ENCODE data around the gene CDC40.
"Not testable (repeated sequence)": the region's sequence is repeated elsewhere in the genome, so short reads cannot be mapped to it uniquely, and the experiment has no call there.

The CDC40 gene

GRCh38 chr6:110195639-110196038 is 15.4 kb downstream of the CDC40 start:
- no peak overlapping the region for H3K4me3 ChIP-seq (ENCODE audit: low read length)
- no peak for DNase-seq (ENCODE audit: low read depth, low spot score)

GRCh38 chr6:110196874-110197273 is 16.6 kb downstream of the CDC40 start:
- H3K4me3 ChIP-seq (ENCODE audit: low read length) = no peak overlapping the region
- no peak for DNase-seq (ENCODE audit: low read depth, low spot score)

- no peak overlapping the region for H3K4me3 ChIP-seq (ENCODE audit: low read length)
- DNase-seq (ENCODE audit: low read depth, low spot score) = no peak
These were observed 18.3 kb downstream of the CDC40 start for GRCh38 chr6:110198561-110198960.

- DNase-seq (ENCODE audit: low read depth, low spot score) = no peak
- H3K4me3 ChIP-seq (ENCODE audit: low read length) = no peak overlapping the region
These were observed 21.1 kb downstream of the CDC40 start for GRCh38 chr6:110201151-110201884.

GRCh38 chr6:110207652-110208051 is 27.4 kb downstream of the CDC40 start:
- H3K4me3 ChIP-seq (ENCODE audit: low read length) = no peak overlapping the region
- DNase-seq (ENCODE audit: low read depth, low spot score) = no peak

GRCh38 chr6:110211753-110212152 is 31.5 kb downstream of the CDC40 start:
- no peak for DNase-seq (ENCODE audit: low read depth, low spot score)
- no peak overlapping the region for H3K4me3 ChIP-seq (ENCODE audit: low read length)

GRCh38 chr6:110214338-110214737 is 34.1 kb downstream of the CDC40 start:
- H3K4me3 ChIP-seq (ENCODE audit: low read length) = no peak overlapping the region
- DNase-seq (ENCODE audit: low read depth, low spot score) = no peak

- no peak overlapping the region for H3K4me3 ChIP-seq (ENCODE audit: low read length)
- DNase-seq (ENCODE audit: low read depth, low spot score) = no peak
These were observed 35.9 kb downstream of the CDC40 start for GRCh38 chr6:110216140-110216539.

GRCh38 chr6:110217266-110217665 is 37.0 kb downstream of the CDC40 start:
- H3K4me3 ChIP-seq (ENCODE audit: low read length) = no peak overlapping the region
- DNase-seq (ENCODE audit: low read depth, low spot score) = no peak

GRCh38 chr6:110221738-110222137 is 41.5 kb downstream of the CDC40 start:
- H3K4me3 ChIP-seq (ENCODE audit: low read length) = no peak overlapping the region
- no peak for DNase-seq (ENCODE audit: low read depth, low spot score)

GRCh38 chr6:110226261-110226660 is 46.0 kb downstream of the CDC40 start:
- no peak overlapping the region for H3K4me3 ChIP-seq (ENCODE audit: low read length)
- DNase-seq (ENCODE audit: low read depth, low spot score) = no peak

GRCh38 chr6:110232450-110232849 is 52.2 kb downstream of the CDC40 start:
- no peak for DNase-seq (ENCODE audit: low read depth, low spot score)
- no peak overlapping the region for H3K4me3 ChIP-seq (ENCODE audit: low read length)

GRCh38 chr6:110233770-110234374 is 53.6 kb downstream of the CDC40 start:
- no peak overlapping the region for H3K4me3 ChIP-seq (ENCODE audit: low read length)
- DNase-seq (ENCODE audit: low read depth, low spot score) = peak; percentile 39

- H3K4me3 ChIP-seq (ENCODE audit: low read length); DNase-seq (ENCODE audit: low read depth, low spot score): not testable (repeated sequence)
These were observed 55.8 kb downstream of the CDC40 start for GRCh38 chr6:110236007-110236406.

GRCh38 chr6:110239526-110240274 is 59.5 kb downstream of the CDC40 start:
- no peak for DNase-seq (ENCODE audit: low read depth, low spot score)
- no peak overlapping the region for H3K4me3 ChIP-seq (ENCODE audit: low read length)

GRCh38 chr6:110244621-110245020 is 64.4 kb downstream of the CDC40 start:
- not testable (repeated sequence) for DNase-seq (ENCODE audit: low read depth, low spot score); H3K4me3 ChIP-seq (ENCODE audit: low read length)

GRCh38 chr6:110246378-110246777 is 66.2 kb downstream of the CDC40 start:
- no peak overlapping the region for H3K4me3 ChIP-seq (ENCODE audit: low read length)
- DNase-seq (ENCODE audit: low read depth, low spot score) = no peak

GRCh38 chr6:110246900-110247546 is 66.8 kb downstream of the CDC40 start:
- H3K4me3 ChIP-seq (ENCODE audit: low read length) = no peak overlapping the region
- no peak for DNase-seq (ENCODE audit: low read depth, low spot score)

GRCh38 chr6:110250058-110250457 is 69.8 kb downstream of the CDC40 start:
- DNase-seq (ENCODE audit: low read depth, low spot score) = no peak
- H3K4me3 ChIP-seq (ENCODE audit: low read length) = no peak overlapping the region

- DNase-seq (ENCODE audit: low read depth, low spot score) = no peak
- H3K4me3 ChIP-seq (ENCODE audit: low read length) = no peak overlapping the region
These were observed 70.6 kb downstream of the CDC40 start for GRCh38 chr6:110250838-110251237.

Measured in Jurkat, Clone E6-1 (cell line).